H9 (cell line): ENCODE results near the gene TOR1A. TPM values are rescaled to one million over a fixed set of nuclear protein-coding genes. Genes with fewer than 3 reads are reported as not detected.

Experiments
- DNase-seq: peaks from one replicate; pipeline ENCODE4 v3.0.0-alpha.2; 2017
- H2AFZ ChIP-seq: one replicate; pipeline ENCODE4 v1.6.1; 2013; ENCODE audit warnings: mild to moderate bottlenecking, low read length, control low read depth, moderate library complexity
- H2AK5ac ChIP-seq: 2 replicates; pipeline ENCODE4 v1.6.1; 2013; ENCODE audit warnings: low read length, control low read depth, mixed read lengths; ENCODE audit not compliant: insufficient read length
- H2BK120ac ChIP-seq: one replicate; pipeline ENCODE4 v1.6.1; 2013; ENCODE audit warnings: low read depth, mild to moderate bottlenecking, low read length, control low read depth, inconsistent platforms; ENCODE audit not compliant: poor library complexity, severe bottlenecking
- H2BK12ac ChIP-seq: 2 replicates; pipeline ENCODE4 v1.6.1; 2013; ENCODE audit warnings: low read length, control low read depth, mixed read lengths, low read depth; ENCODE audit not compliant: insufficient read length
- H2BK15ac ChIP-seq: 2 replicates; pipeline ENCODE4 v1.6.1; 2013; ENCODE audit warnings: low read depth, low read length, control low read depth
- H2BK20ac ChIP-seq: one replicate; pipeline ENCODE4 v1.6.1; 2013; ENCODE audit warnings: low read depth, mild to moderate bottlenecking, low read length, control low read depth, inconsistent platforms; ENCODE audit not compliant: poor library complexity, severe bottlenecking
- H2BK5ac ChIP-seq: 2 replicates; pipeline ENCODE4 v1.6.1; 2013; ENCODE audit warnings: low read length, control low read depth, mixed read lengths; ENCODE audit not compliant: insufficient read length
- H3K14ac ChIP-seq: 2 replicates; pipeline ENCODE4 v1.6.1; 2013; ENCODE audit warnings: low read length, control low read depth; ENCODE audit not compliant: insufficient read depth
- H3K18ac ChIP-seq: 2 replicates; pipeline ENCODE4 v1.6.1; 2013; ENCODE audit warnings: low read depth, mild to moderate bottlenecking, mixed read lengths, low read length, control low read depth; ENCODE audit not compliant: insufficient read length
- H3K23ac ChIP-seq: 2 replicates; pipeline ENCODE4 v1.6.1; 2013; ENCODE audit warnings: low read length, control low read depth, mixed read lengths, low read depth; ENCODE audit not compliant: insufficient read length
- H3K23me2 ChIP-seq: 2 replicates; pipeline ENCODE4 v1.6.1; 2013; ENCODE audit warnings: low read depth, mild to moderate bottlenecking, mixed read lengths, low read length, control low read depth; ENCODE audit not compliant: insufficient read length, poor library complexity, severe bottlenecking
- H3K27ac ChIP-seq: 2 replicates; pipeline ENCODE4 v1.5.1; 2013; ENCODE audit warnings: low read length, control low read depth, mixed read lengths, low read depth; ENCODE audit not compliant: insufficient read length
- H3K27me3 ChIP-seq: 2 replicates; pipeline ENCODE4 v1.6.1; 2013; ENCODE audit warnings: low read length, control low read depth, inconsistent platforms; ENCODE audit not compliant: insufficient read depth
- H3K4ac ChIP-seq: 2 replicates; pipeline ENCODE4 v1.6.1; 2013; ENCODE audit warnings: low read depth, mild to moderate bottlenecking, control low read depth, inconsistent platforms, low read length, moderate library complexity
- H3K4me1 ChIP-seq: 2 replicates; pipeline ENCODE4 v1.6.1; 2013; ENCODE audit warnings: low read length, control low read depth, inconsistent platforms; ENCODE audit not compliant: insufficient read depth
- H3K4me2 ChIP-seq: 2 replicates; pipeline ENCODE4 v1.6.1; 2013; ENCODE audit warnings: low read length, control low read depth, mixed read lengths; ENCODE audit not compliant: insufficient read length, insufficient read depth
- H3K56ac ChIP-seq: 2 replicates; pipeline ENCODE4 v1.6.1; 2013; ENCODE audit warnings: low read depth, mild to moderate bottlenecking, mixed read lengths, low read length, control low read depth; ENCODE audit not compliant: insufficient read length
- H3K79me1 ChIP-seq: 2 replicates; pipeline ENCODE4 v1.6.1; 2013; ENCODE audit warnings: low read depth, mild to moderate bottlenecking, moderate library complexity, low read length, control low read depth, inconsistent platforms; ENCODE audit not compliant: insufficient read depth, poor library complexity, severe bottlenecking
- H3K79me2 ChIP-seq: 2 replicates; pipeline ENCODE4 v1.6.1; 2013; ENCODE audit warnings: low read length, control low read depth, inconsistent platforms; ENCODE audit not compliant: insufficient read depth
- H3K9ac ChIP-seq: 2 replicates; pipeline ENCODE4 v1.6.1; 2013; ENCODE audit warnings: low read length, control low read depth, mixed read lengths; ENCODE audit not compliant: insufficient read length; ENCODE audit errors: extremely low read depth
- H3K9me3 ChIP-seq: one replicate; pipeline ENCODE4 v1.6.1; 2013; ENCODE audit warnings: low read depth, low read length, inconsistent platforms; ENCODE audit not compliant: control insufficient read depth
- H3T11ph ChIP-seq: one replicate; pipeline ENCODE4 v1.6.1; 2013; ENCODE audit warnings: mild to moderate bottlenecking, low read length, control low read depth, inconsistent platforms
- H4K20me1 ChIP-seq: one replicate; pipeline ENCODE4 v1.6.1; 2013; ENCODE audit not compliant: control insufficient read depth, insufficient read length, insufficient read depth
- H4K5ac ChIP-seq: 2 replicates; pipeline ENCODE4 v1.6.1; 2013; ENCODE audit warnings: low read depth, mild to moderate bottlenecking, mixed read lengths, low read length, control low read depth; ENCODE audit not compliant: insufficient read length
- H4K8ac ChIP-seq: replicated peaks from 2 replicates; pipeline ENCODE4 v1.6.1; 2013; ENCODE audit warnings: low read length, control low read depth, mixed read lengths, low read depth; ENCODE audit not compliant: insufficient read length
- H4K91ac ChIP-seq: 2 replicates; pipeline ENCODE4 v1.6.1; 2013; ENCODE audit warnings: low read depth, mild to moderate bottlenecking, moderate library complexity, mixed read lengths, low read length, control low read depth; ENCODE audit not compliant: insufficient read length
- H3K27ac Mint-ChIP-seq, 3 experiments: 2 replicates in 2 of 3; 3 replicates in 1 of 3; pipeline ENCODE4 v1.8.0; 2020 to 2021; ENCODE audit warnings: mixed read lengths in 3 of 3, mild to moderate bottlenecking in 1 of 3, moderate library complexity in 1 of 3
- H3K27me3 Mint-ChIP-seq: 2 replicates; pipeline ENCODE4 v1.8.0; 2021; ENCODE audit warnings: low read depth, mild to moderate bottlenecking, moderate library complexity, mixed read lengths
- H3K36me3 Mint-ChIP-seq, 3 experiments: 2 replicates in 2 of 3; 3 replicates in 1 of 3; pipeline ENCODE4 v1.8.0; 2020 to 2021; ENCODE audit warnings: low read depth in 3 of 3, mixed read lengths in 3 of 3; ENCODE audit not compliant: insufficient read depth in 1 of 3
- H3K4me1 Mint-ChIP-seq, 2 experiments: 2 replicates each; pipeline ENCODE4 v1.8.0; 2020; ENCODE audit warnings: mixed read lengths in 2 of 2
- H3K4me3 Mint-ChIP-seq, 2 experiments: 2 replicates in 1 of 2; 3 replicates in 1 of 2; pipeline ENCODE4 v1.8.0; 2020 to 2021; ENCODE audit warnings: mild to moderate bottlenecking in 2 of 2, mixed read lengths in 2 of 2, moderate library complexity in 1 of 2
- H3K9me3 Mint-ChIP-seq, 2 experiments: 2 replicates in 1 of 2; 3 replicates in 1 of 2; pipeline ENCODE4 v1.8.0; 2020; ENCODE audit warnings: mild to moderate bottlenecking in 2 of 2, mixed read lengths in 2 of 2, moderate library complexity in 1 of 2
- WGBS: extraction: QIAGEN DNeasy Blood & Tissue Kit; methylation state at CpG from one replicate; pipeline ENCODE4 v1.1.7; 2013; ENCODE audit warnings: missing lambda C conversion rate, low lambda C conversion rate, mixed read lengths; ENCODE audit not compliant: insufficient read length; ENCODE audit errors: extremely low coverage; 5-methylcytosine and 5-hydroxymethylcytosine counted together
- total RNA-seq: library from RNA; stranded (reverse); gene quantifications from 2 replicates; pipeline ENCODE4 v1.2.1, GENCODE V29; 2021
- TF ChIP-seq, protein P1 (sequence below): fragments of 200-600 bp; sonication (generic); conservative IDR thresholded peaks from 3 replicates; pipeline ENCODE4 v1.8.0; 2021; ENCODE audit warnings: antibody characterized with exemption, mild to moderate bottlenecking

Gene TOR1A
- total RNA-seq, 1 experiment from 2014 or later: 60.1 TPM

- no peaks in the 10 kb centered on the region for H3K9me3 Mint-ChIP-seq
- no peak overlapping the region for H3K9ac ChIP-seq
- H3K27ac ChIP-seq: no peak overlapping the region
- no peak overlapping the region for H2BK120ac ChIP-seq
- H2BK5ac ChIP-seq: no peak overlapping the region
- no peak overlapping the region for H3K14ac ChIP-seq
- H3K79me1 ChIP-seq: no peaks in the 10 kb centered on the region
- no peak overlapping the region for H4K91ac ChIP-seq
- H3K9me3 ChIP-seq: no peaks in the 10 kb centered on the region
- TF ChIP-seq, protein P1, sequence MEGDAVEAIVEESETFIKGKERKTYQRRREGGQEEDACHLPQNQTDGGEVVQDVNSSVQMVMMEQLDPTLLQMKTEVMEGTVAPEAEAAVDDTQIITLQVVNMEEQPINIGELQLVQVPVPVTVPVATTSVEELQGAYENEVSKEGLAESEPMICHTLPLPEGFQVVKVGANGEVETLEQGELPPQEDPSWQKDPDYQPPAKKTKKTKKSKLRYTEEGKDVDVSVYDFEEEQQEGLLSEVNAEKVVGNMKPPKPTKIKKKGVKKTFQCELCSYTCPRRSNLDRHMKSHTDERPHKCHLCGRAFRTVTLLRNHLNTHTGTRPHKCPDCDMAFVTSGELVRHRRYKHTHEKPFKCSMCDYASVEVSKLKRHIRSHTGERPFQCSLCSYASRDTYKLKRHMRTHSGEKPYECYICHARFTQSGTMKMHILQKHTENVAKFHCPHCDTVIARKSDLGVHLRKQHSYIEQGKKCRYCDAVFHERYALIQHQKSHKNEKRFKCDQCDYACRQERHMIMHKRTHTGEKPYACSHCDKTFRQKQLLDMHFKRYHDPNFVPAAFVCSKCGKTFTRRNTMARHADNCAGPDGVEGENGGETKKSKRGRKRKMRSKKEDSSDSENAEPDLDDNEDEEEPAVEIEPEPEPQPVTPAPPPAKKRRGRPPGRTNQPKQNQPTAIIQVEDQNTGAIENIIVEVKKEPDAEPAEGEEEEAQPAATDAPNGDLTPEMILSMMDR: no peak
- H3K36me3 Mint-ChIP-seq: no peaks in the 10 kb centered on the region
- H3K4me2 ChIP-seq: no peak overlapping the region
- no peak overlapping the region for H3K23ac ChIP-seq
- no peak overlapping the region for H2AK5ac ChIP-seq
- no peak overlapping the region for H4K5ac ChIP-seq
- no peak overlapping the region for H2BK12ac ChIP-seq
- no peaks in the 10 kb centered on the region for H3K4me1 ChIP-seq
- no peaks in the 10 kb centered on the region for H3K23me2 ChIP-seq
- peaks cover 10 to 12% of the 10 kb centered on the region in 2 experiments for H3K4me1 Mint-ChIP-seq
- H3K4me3 Mint-ChIP-seq: no peak overlapping the region; a peak in 1 of 5 replicates
- H2BK15ac ChIP-seq: no peak overlapping the region
- no peak overlapping the region for H4K8ac ChIP-seq
- H3K79me2 ChIP-seq: no peaks in the 10 kb centered on the region
- H3K4ac ChIP-seq: no peak overlapping the region
- no CpG with 5 or more reads among the region's 16 CpGs for WGBS
- no peak overlapping the region for H3T11ph ChIP-seq
- H2AFZ ChIP-seq: no peak overlapping the region
- peaks cover 2% of the 10 kb centered on the region for H4K20me1 ChIP-seq
- peak; percentile 77 for DNase-seq
- no peak overlapping the region for H3K56ac ChIP-seq
- H2BK20ac ChIP-seq: no peak overlapping the region
- H3K27me3 Mint-ChIP-seq: peaks cover 18% of the 10 kb centered on the region
- H3K27ac Mint-ChIP-seq: 0 out of 7 replicates have a peak overlapping the region, but pooled peaks of 1 of the 3 experiments have one; percentile 37
- no peak overlapping the region for H3K18ac ChIP-seq
- H3K27me3 ChIP-seq: no peaks in the 10 kb centered on the region
These were observed 46.8 kb downstream of the TOR1A start for GRCh38 chr9:129776938-129777768.
